Measurements from ENCODE around the gene CEACAM20. TPM values are rescaled to one million over a fixed set of nuclear protein-coding genes. Genes with fewer than 3 reads are reported as not detected.
A peak's percentile ranks its signal among the peaks of the same experiment; 100 is the strongest.
"Not testable (repeated sequence)": the region's sequence is repeated elsewhere in the genome, so short reads cannot be mapped to it uniquely, and the experiment has no call there.

Gene CEACAM20
- total RNA-seq, 2 experiments from 2014 or later = not detected

DNA sequence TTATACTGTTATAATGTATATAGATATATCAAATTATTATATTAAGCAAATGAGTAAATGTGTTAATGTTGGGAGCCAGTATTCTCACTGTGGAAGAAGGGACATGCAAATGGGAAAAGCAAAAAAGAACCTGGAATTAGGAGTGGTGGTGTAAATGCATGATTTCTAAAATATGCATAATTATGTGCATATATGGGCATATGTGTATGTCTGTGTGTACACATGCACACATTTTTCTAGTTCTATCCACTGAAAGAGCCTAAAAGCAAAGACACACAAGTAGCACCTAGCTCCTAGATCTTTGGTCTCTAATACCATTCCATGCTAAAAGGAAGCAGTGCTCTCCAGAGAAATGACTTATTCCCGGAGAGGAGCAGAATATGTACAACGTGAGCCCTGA lies 38.3 kb upstream of the CEACAM20 start:
- H3K27me3 Mint-ChIP-seq (ENCODE audit: low read depth) = peaks cover 12% of the 10 kb centered on the region
- H3K27ac Mint-ChIP-seq = no peak overlapping the region
- POLR2A ChIA-PET = interaction anchor here (0.8 kb wide), 1 partner anchor 901 kb away, joined by 3 read pairs; no protein-coding TSS in a partner anchor
- no peak overlapping the region for H3K4me3 Mint-ChIP-seq
- DNase-seq (no peak), ATAC-seq (no peak)
- no peaks in the 10 kb centered on the region for H3K36me3 Mint-ChIP-seq (ENCODE audit: low read depth)
- H3K4me1 Mint-ChIP-seq (ENCODE audit: low read depth) = no peaks in the 10 kb centered on the region
- H3K9me3 Mint-ChIP-seq (ENCODE audit: insufficient read depth) = no peaks in the 10 kb centered on the region
- CTCF ChIA-PET = no interaction called here

DNA sequence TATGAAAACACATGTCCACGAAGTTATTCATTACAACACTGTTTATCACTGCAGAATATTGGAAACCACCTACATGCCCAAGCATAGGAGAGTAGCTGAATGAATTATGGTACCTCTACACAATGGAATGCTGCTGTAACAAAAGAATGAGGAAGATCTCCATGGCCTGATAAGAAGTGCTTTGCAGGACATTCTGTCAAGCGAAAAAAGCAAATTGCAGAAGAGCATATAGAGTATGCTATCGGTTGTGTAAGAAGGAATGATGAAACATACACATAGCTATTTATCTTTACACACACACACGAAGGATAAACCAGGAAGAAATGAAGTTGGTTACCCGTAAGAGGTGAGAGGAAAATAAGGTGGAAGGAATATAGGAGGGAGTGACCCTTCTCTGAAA lies 37.5 kb upstream of the CEACAM20 start:
- Mint-ChIP-seq H3K4me1 (ENCODE audit: low read depth) (no peaks in the 10 kb centered on the region), H3K4me3 (no peak overlapping the region), H3K9me3 (ENCODE audit: insufficient read depth) (no peaks in the 10 kb centered on the region), H3K36me3 (ENCODE audit: low read depth) (no peaks in the 10 kb centered on the region), H3K27ac (no peak overlapping the region), H3K27me3 (ENCODE audit: low read depth) (peaks cover 12% of the 10 kb centered on the region)
- ChIA-PET POLR2A (interaction anchor here (0.8 kb wide), 1 partner anchor 900 kb away, joined by 3 read pairs; no protein-coding TSS in a partner anchor), CTCF (no interaction called here)
- ATAC-seq (no peak), DNase-seq (no peak)

DNA sequence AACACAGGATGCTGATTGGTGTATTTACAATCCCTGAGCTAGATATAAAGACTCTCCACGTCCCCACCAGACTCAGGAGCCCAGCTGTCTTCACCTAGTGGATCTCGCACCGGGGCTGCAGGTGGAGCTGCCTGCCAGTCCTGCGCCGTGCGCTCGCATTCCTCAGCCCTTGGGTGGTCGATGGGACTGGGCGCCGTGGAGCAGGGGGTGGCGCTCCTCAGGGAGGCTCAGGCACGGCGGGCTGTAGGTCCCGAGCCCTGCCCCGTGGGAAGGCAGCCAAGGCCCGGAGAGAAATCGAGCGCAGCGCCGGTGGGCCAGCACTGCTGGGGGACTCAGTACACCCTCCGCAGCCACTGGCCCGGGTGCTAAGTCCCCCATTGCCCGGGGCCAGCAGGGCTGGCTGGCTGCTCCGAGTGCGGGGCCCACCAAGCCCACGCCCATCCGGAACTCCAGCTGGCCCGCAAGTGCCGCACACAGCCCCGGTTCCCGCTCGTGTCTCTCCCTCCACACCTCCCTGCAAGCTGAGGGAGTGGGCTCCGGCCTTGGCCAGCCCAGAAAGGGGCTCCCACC lies 33.7 kb upstream of the CEACAM20 start:
- H3K27me3 Mint-ChIP-seq (ENCODE audit: low read depth) = peaks cover 12% of the 10 kb centered on the region
- CTCF ChIA-PET; H3K9me3 Mint-ChIP-seq (ENCODE audit: insufficient read depth); ATAC-seq; H3K4me1 Mint-ChIP-seq (ENCODE audit: low read depth); H3K27ac Mint-ChIP-seq; H3K4me3 Mint-ChIP-seq; H3K36me3 Mint-ChIP-seq (ENCODE audit: low read depth); DNase-seq; POLR2A ChIA-PET: not testable (repeated sequence)

DNA sequence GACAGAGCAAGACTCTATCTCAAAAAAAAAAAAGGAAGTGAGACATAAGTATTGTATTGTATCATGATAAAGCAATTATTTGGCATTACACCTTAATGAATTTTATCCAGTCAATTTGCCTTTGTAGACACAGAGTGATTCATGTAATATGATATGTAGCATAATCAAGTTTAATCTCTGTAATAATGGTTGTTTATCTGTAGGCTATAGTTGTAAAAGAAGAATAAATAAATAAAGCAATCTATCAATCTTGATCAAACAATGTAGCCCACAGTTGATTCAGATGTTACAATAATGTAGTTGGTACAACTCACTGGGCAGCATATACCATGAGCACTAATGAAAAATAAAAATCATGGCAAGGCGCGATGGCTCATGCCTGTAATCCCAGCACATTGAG lies 28.5 kb upstream of the CEACAM20 start:
- ATAC-seq (no peak), DNase-seq (no peak)
- Mint-ChIP-seq H3K4me1 (ENCODE audit: low read depth) (no peaks in the 10 kb centered on the region), H3K27ac (no peak overlapping the region), H3K9me3 (ENCODE audit: insufficient read depth) (peaks cover 4% of the 10 kb centered on the region), H3K36me3 (ENCODE audit: low read depth) (no peaks in the 10 kb centered on the region), H3K4me3 (no peak overlapping the region), H3K27me3 (ENCODE audit: low read depth) (peaks cover 3% of the 10 kb centered on the region)
- CTCF ChIA-PET = no interaction called here
- POLR2A ChIA-PET = no interaction called here

DNA sequence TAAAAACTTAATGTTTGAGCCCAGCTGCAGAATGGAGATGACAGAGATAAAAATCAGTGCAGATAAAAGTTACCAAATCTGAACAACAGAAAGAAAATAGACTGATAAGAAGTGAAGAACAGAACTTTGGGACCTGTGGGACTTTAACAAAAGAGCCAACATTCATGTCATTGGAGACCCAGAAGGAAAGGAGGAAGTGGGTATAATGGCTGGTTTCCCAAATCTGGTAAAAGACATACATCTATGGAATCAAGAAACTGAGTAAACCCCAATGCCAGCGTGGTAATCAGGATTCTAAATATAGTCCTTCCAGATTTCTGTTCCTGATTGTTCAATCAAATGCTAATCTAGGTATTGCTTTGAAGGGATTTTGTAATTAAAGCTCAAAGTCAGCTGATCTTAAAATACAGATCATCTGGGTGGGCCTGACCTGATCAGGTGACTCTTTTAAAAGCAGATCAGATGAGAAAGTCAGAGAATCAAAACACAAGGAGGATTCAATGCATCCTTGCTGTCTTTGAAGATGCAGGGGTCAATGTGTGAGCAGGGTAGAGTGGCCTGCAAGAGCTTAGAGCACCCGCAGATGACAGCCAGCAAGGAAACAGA lies 25.3 kb upstream of the CEACAM20 start:
- H3K27ac Mint-ChIP-seq = no peak overlapping the region
- no peaks in the 10 kb centered on the region for H3K4me1 Mint-ChIP-seq (ENCODE audit: low read depth)
- ChIA-PET POLR2A (no interaction called here), CTCF (no interaction called here)
- H3K27me3 Mint-ChIP-seq (ENCODE audit: low read depth) = peaks cover 3% of the 10 kb centered on the region
- no peak overlapping the region for H3K4me3 Mint-ChIP-seq
- H3K9me3 Mint-ChIP-seq (ENCODE audit: insufficient read depth) = peaks cover 4% of the 10 kb centered on the region
- no peaks in the 10 kb centered on the region for H3K36me3 Mint-ChIP-seq (ENCODE audit: low read depth)
- no peak for DNase-seq
- no peak for ATAC-seq

DNA sequence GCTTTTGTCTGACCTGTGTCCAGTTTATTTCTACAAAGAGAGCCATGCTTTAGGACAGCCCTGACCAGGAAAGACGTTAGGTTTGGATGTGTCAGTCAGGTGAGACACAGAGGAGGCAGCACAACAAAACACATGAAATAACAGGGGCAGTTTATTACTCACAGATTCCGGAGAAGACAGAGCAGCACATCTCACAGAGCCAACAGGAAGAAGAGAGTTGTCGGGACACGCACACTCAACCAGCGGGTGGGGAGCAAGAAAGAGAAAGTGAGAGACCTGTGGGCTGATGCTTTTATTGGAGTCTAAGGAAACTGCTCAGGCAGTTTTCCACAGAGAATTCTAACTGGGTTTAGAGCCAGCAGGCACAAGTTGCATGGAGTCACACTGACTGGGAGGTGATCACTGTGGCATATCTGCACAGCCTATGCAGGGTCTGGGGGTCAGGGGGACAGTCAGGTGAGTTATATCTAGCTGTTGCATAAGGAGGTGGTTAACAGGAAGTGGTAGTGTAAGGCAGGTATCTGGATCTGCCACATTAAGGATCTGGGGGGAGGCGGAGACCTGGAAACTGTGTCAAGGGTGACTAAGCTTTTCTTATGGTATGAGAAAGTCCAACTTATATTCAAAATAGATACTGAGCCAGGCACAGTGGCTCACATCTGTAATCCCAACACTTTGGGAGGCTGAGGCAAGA lies 24.1 kb upstream of the CEACAM20 start:
- H3K27ac Mint-ChIP-seq = no peak overlapping the region
- H3K4me3 Mint-ChIP-seq = no peak overlapping the region
- no peaks in the 10 kb centered on the region for H3K36me3 Mint-ChIP-seq (ENCODE audit: low read depth)
- no peaks in the 10 kb centered on the region for H3K4me1 Mint-ChIP-seq (ENCODE audit: low read depth)
- DNase-seq (no peak), ATAC-seq (no peak)
- POLR2A ChIA-PET = no interaction called here
- CTCF ChIA-PET = no interaction called here
- H3K9me3 Mint-ChIP-seq (ENCODE audit: insufficient read depth) = peaks cover 4% of the 10 kb centered on the region
- H3K27me3 Mint-ChIP-seq (ENCODE audit: low read depth) = peaks cover 3% of the 10 kb centered on the region

DNA sequence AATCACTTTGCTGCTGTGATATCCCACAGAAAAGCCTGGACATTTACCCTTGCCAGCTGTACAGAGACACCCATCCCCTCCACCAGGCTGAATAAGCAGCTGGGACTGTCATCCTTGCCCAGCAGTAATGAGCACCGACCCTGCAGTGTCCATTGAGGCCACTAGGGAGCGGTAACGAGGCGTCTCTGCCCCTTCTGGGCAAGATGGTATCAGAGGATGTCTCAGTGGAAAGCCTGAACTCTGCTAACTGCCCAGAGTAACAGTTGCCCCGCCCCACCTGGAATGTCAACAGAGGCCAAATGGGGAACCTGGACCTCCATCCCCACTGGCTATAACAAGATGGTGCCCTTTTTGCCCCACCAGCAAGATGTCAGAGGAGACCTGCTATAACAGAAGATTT lies 22.8 kb upstream of the CEACAM20 start:
- Mint-ChIP-seq H3K9me3 (ENCODE audit: insufficient read depth) (peaks cover 4% of the 10 kb centered on the region), H3K4me1 (ENCODE audit: low read depth) (no peaks in the 10 kb centered on the region), H3K4me3 (no peak overlapping the region), H3K27ac (no peak overlapping the region), H3K27me3 (ENCODE audit: low read depth) (peaks cover 3% of the 10 kb centered on the region), H3K36me3 (ENCODE audit: low read depth) (no peaks in the 10 kb centered on the region)
- POLR2A ChIA-PET = no interaction called here
- CTCF ChIA-PET = interaction anchor here (0.6 to 0.7 kb wide), 2 partner anchors 12 to 29 kb away, joined by 3 read pairs; no protein-coding TSS in a partner anchor
- DNase-seq (peak; percentile 56), ATAC-seq (peak; percentile 67)

DNA sequence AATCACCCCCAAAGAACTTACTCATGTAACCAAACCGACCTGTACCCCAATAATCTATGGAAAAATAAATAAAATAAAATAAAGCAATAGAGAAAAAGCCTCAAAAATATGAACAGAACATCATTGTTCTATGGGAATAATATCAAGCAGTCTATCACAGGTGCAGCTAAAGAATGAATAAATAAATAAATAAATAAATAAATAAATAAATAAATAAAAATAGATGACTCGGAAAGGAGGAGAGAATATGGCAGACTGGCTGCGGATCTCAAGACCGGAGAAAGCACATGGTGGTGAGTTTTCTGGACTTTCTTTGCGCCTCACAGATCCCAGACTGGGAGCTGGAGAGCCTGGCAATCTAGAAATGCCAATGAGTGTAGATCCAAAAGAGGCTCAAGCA lies 22.4 kb upstream of the CEACAM20 start:
- no peak for ATAC-seq
- POLR2A ChIA-PET = no interaction called here
- no peaks in the 10 kb centered on the region for H3K4me1 Mint-ChIP-seq (ENCODE audit: low read depth)
- no peaks in the 10 kb centered on the region for H3K36me3 Mint-ChIP-seq (ENCODE audit: low read depth)
- CTCF ChIA-PET = interaction anchor here (0.6 to 0.7 kb wide), 2 partner anchors 13 to 29 kb away, joined by 3 read pairs; no protein-coding TSS in a partner anchor
- H3K9me3 Mint-ChIP-seq (ENCODE audit: insufficient read depth) = peaks cover 4% of the 10 kb centered on the region
- H3K27me3 Mint-ChIP-seq (ENCODE audit: low read depth) = peaks cover 3% of the 10 kb centered on the region
- H3K4me3 Mint-ChIP-seq = no peak overlapping the region
- no peak overlapping the region for H3K27ac Mint-ChIP-seq
- no peak for DNase-seq

DNA sequence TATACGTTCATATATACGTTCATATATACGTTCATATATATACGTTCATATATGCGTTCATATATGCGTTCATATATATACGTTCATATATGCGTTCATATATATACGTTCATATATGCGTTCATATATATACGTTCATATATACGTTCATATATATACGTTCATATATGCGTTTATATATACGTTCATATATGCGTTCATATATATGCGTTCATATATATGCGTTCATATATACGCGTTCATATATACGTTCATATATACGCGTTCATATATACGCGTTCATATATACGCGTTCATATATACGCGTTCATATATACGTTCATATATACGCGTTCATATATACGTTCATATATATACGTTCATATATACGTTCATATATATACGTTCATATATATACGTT lies 21.5 kb upstream of the CEACAM20 start:
- ATAC-seq; H3K27me3 Mint-ChIP-seq (ENCODE audit: low read depth); H3K4me1 Mint-ChIP-seq (ENCODE audit: low read depth); H3K27ac Mint-ChIP-seq; H3K9me3 Mint-ChIP-seq (ENCODE audit: insufficient read depth); POLR2A ChIA-PET; H3K4me3 Mint-ChIP-seq; CTCF ChIA-PET; H3K36me3 Mint-ChIP-seq (ENCODE audit: low read depth); DNase-seq: not testable (repeated sequence)

DNA sequence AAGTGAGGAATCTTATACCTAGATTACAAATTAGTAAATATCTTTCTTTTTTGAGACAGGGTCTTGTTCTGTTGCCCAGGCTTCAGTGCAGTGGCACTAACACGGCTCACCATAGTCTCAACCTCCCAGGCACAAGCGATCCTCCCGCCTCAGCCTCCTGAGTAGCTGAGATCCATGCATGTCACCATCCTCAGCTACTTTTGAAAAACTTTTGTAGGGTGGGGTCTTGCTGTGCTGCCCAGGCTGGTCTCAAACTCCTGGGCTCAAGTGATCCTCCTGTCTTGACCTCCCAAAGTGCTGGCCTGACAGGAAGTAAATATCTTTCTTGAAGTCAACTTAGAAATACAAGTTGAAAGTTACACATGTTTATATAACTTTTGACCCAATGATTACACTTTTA lies 20.0 kb upstream of the CEACAM20 start:
- no peak for ATAC-seq
- no peak overlapping the region for H3K27ac Mint-ChIP-seq

DNA sequence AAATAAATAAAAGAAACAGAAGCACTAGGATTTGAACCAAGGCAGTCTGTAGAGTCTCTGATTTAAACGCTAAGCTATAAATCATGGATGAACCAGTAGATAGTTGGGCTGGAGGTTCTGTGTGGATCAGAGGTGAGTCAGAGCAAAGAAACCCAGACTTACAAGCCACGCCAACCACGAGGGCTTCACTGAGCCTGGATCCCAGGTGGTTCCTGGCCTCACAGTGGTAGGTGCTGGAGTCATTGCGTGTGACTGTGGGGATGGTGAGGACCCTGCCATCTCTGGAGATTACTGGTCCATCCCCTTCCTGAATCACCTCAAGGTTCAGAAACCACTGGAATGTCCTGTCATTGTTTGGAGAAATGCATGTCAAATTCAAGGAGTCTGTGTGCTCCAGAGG lies 19.3 kb upstream of the CEACAM20 start:
- Mint-ChIP-seq H3K4me3 (no peak overlapping the region), H3K9me3 (ENCODE audit: insufficient read depth) (peaks cover 2% of the 10 kb centered on the region), H3K36me3 (ENCODE audit: low read depth) (no peaks in the 10 kb centered on the region), H3K27me3 (ENCODE audit: low read depth) (no peaks in the 10 kb centered on the region), H3K4me1 (ENCODE audit: low read depth) (no peaks in the 10 kb centered on the region), H3K27ac (no peak overlapping the region)
- CTCF ChIA-PET = no interaction called here
- ATAC-seq (no peak), DNase-seq (no peak)
- POLR2A ChIA-PET = no interaction called here

More for the DNA sequence above, 20.0 kb upstream of the CEACAM20 start:
- Mint-ChIP-seq H3K4me3 (no peak overlapping the region), H3K27me3 (ENCODE audit: low read depth) (no peaks in the 10 kb centered on the region), H3K4me1 (ENCODE audit: low read depth) (no peaks in the 10 kb centered on the region), H3K36me3 (ENCODE audit: low read depth) (no peaks in the 10 kb centered on the region), H3K9me3 (ENCODE audit: insufficient read depth) (peaks cover 4% of the 10 kb centered on the region)
- ChIA-PET CTCF (no interaction called here), POLR2A (no interaction called here)
- DNase-seq = no peak

DNA sequence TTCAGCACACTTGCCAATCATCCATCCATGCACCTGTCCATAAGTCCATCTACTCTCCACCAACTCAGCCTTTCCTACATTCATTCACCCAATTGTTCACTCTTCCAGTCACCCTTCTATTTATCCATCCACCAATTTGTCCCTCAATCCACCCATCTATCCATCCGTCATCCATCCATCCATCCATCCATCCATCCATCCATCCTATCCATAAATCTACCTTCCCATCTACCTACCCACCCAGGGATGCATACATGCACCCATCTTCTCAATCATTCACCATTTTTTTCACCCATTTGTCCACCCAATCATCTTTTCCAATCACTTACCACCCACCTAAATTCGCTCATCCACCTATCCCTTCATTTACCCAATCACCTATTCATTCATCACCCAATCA lies 14.6 kb upstream of the CEACAM20 start:
- ChIA-PET POLR2A (no interaction called here), CTCF (no interaction called here)
- ATAC-seq (no peak), DNase-seq (no peak)
- Mint-ChIP-seq H3K27ac (no peak overlapping the region), H3K9me3 (ENCODE audit: insufficient read depth) (no peaks in the 10 kb centered on the region), H3K27me3 (ENCODE audit: low read depth) (no peaks in the 10 kb centered on the region), H3K4me1 (ENCODE audit: low read depth) (no peaks in the 10 kb centered on the region), H3K4me3 (no peak overlapping the region), H3K36me3 (ENCODE audit: low read depth) (no peaks in the 10 kb centered on the region)

Measured in activated CD8-positive, alpha-beta T cell treated with anti-CD3 and anti-CD28 coated beads, Interleukin-2, amount 10 ng/mL, durations not matched to agents 7 days and 5 days (primary cell).